HUES48 (cell line): ENCODE data around the gene PACS1.

ENCODE experiments used
- H3K27ac ChIP-seq: one replicate; pipeline ENCODE4 v1.7.0; 2013; ENCODE audit warnings: low read depth, low read length, inconsistent platforms
- H3K27me3 ChIP-seq: 2 replicates; pipeline ENCODE4 v1.6.1; 2013; ENCODE audit warnings: mild to moderate bottlenecking, low read length; ENCODE audit not compliant: control insufficient read depth, insufficient read depth
- H3K36me3 ChIP-seq: 2 replicates; pipeline ENCODE4 v1.6.1; 2013; ENCODE audit warnings: low read length; ENCODE audit not compliant: control insufficient read depth, insufficient read depth
- H3K4me1 ChIP-seq: 2 replicates; pipeline ENCODE4 v1.6.1; 2013; ENCODE audit warnings: mild to moderate bottlenecking, low read length; ENCODE audit not compliant: control insufficient read depth, insufficient read depth
- H3K4me3 ChIP-seq: 2 replicates; pipeline ENCODE4 v1.5.1; 2013; ENCODE audit warnings: mild to moderate bottlenecking, low read depth, low read length
- H3K9ac ChIP-seq: 2 replicates; pipeline ENCODE4 v1.6.1; 2013; ENCODE audit warnings: mild to moderate bottlenecking, low read depth, low read length, moderate library complexity
- H3K9me3 ChIP-seq: 2 replicates; pipeline ENCODE4 v1.6.1; 2013; ENCODE audit warnings: low read length; ENCODE audit not compliant: control insufficient read depth, insufficient read depth

Gene PACS1

GRCh38 chr11:66126808-66127555 is 56.9 kb downstream of the PACS1 start:
- peaks cover 35% of the 10 kb centered on the region for H3K4me1 ChIP-seq
- H3K9me3 ChIP-seq, result no peaks in the 10 kb centered on the region
- no peaks in the 10 kb centered on the region for H3K27me3 ChIP-seq
- no peak overlapping the region for H3K9ac ChIP-seq
- no peak overlapping the region for H3K4me3 ChIP-seq
- no peaks in the 10 kb centered on the region for H3K36me3 ChIP-seq
- peak overlapping the region; percentile 68 for H3K27ac ChIP-seq

- Histone ChIP-seq H3K27me3 (no peaks in the 10 kb centered on the region), H3K9me3 (no peaks in the 10 kb centered on the region), H3K36me3 (no peaks in the 10 kb centered on the region), H3K4me1 (peaks cover 37% of the 10 kb centered on the region), H3K9ac (no peak overlapping the region), H3K27ac (no peak overlapping the region), H3K4me3 (no peak overlapping the region)
Measured at GRCh38 chr11:66130978-66131377, 60.9 kb downstream of the PACS1 start.

- Histone ChIP-seq H3K9me3 (no peaks in the 10 kb centered on the region), H3K36me3 (no peaks in the 10 kb centered on the region), H3K27me3 (no peaks in the 10 kb centered on the region), H3K27ac (no peak overlapping the region), H3K4me3 (no peak overlapping the region), H3K9ac (no peak overlapping the region), H3K4me1 (peaks cover 26% of the 10 kb centered on the region)
Measured at GRCh38 chr11:66131937-66132632, 62.0 kb downstream of the PACS1 start.

- Histone ChIP-seq H3K4me1 (peaks cover 14% of the 10 kb centered on the region), H3K9ac (no peak overlapping the region; the same call in 1 of the 2 replicates), H3K9me3 (no peaks in the 10 kb centered on the region), H3K36me3 (no peaks in the 10 kb centered on the region), H3K27ac (no peak overlapping the region), H3K4me3 (no peak overlapping the region), H3K27me3 (no peaks in the 10 kb centered on the region)
Measured at GRCh38 chr11:66133216-66133775, 63.2 kb downstream of the PACS1 start.

- H3K4me1 ChIP-seq, result peaks cover 9% of the 10 kb centered on the region; the same call in 1 of the 2 replicates
Measured at GRCh38 chr11:66136752-66137123, 66.7 kb downstream of the PACS1 start.

GRCh38 chr11:66139817-66140404 is 69.8 kb downstream of the PACS1 start:
- Histone ChIP-seq H3K4me3 (no peak overlapping the region), H3K27ac (peak overlapping the region; percentile 11), H3K9me3 (no peaks in the 10 kb centered on the region), H3K36me3 (no peaks in the 10 kb centered on the region), H3K27me3 (no peaks in the 10 kb centered on the region), H3K4me1 (peaks cover 6% of the 10 kb centered on the region), H3K9ac (no peak overlapping the region)

More at GRCh38 chr11:66136752-66137123, 66.7 kb downstream of the PACS1 start:
- Histone ChIP-seq H3K27ac (no peak overlapping the region), H3K36me3 (no peaks in the 10 kb centered on the region), H3K9me3 (no peaks in the 10 kb centered on the region), H3K9ac (no peak overlapping the region), H3K27me3 (no peaks in the 10 kb centered on the region), H3K4me3 (no peak overlapping the region)

GRCh38 chr11:66142370-66143263 is 72.5 kb downstream of the PACS1 start:
- Histone ChIP-seq H3K4me1 (peaks cover 13% of the 10 kb centered on the region), H3K36me3 (no peaks in the 10 kb centered on the region), H3K27ac (no peak overlapping the region), H3K27me3 (no peaks in the 10 kb centered on the region), H3K4me3 (no peak overlapping the region), H3K9ac (no peak overlapping the region), H3K9me3 (no peaks in the 10 kb centered on the region)

GRCh38 chr11:66143264-66143566 is 73.1 kb downstream of the PACS1 start:
- H3K27me3 ChIP-seq, result no peaks in the 10 kb centered on the region
- peaks cover 13% of the 10 kb centered on the region for H3K4me1 ChIP-seq
- no peaks in the 10 kb centered on the region for H3K36me3 ChIP-seq
- no peak overlapping the region for H3K9ac ChIP-seq
- no peaks in the 10 kb centered on the region for H3K9me3 ChIP-seq
- H3K27ac ChIP-seq, result no peak overlapping the region
- H3K4me3 ChIP-seq, result no peak overlapping the region

GRCh38 chr11:66143996-66144678 is 74.1 kb downstream of the PACS1 start:
- no peak overlapping the region for H3K4me3 ChIP-seq
- peaks cover 13% of the 10 kb centered on the region for H3K4me1 ChIP-seq
- H3K36me3 ChIP-seq, result no peaks in the 10 kb centered on the region
- H3K9ac ChIP-seq, result no peak overlapping the region
- H3K9me3 ChIP-seq, result no peaks in the 10 kb centered on the region
- H3K27me3 ChIP-seq, result no peaks in the 10 kb centered on the region
- H3K27ac ChIP-seq, result no peak overlapping the region

GRCh38 chr11:66146074-66146473 is 76.0 kb downstream of the PACS1 start:
- H3K4me3 ChIP-seq, result no peak overlapping the region
- H3K9me3 ChIP-seq, result no peaks in the 10 kb centered on the region
- no peaks in the 10 kb centered on the region for H3K27me3 ChIP-seq
- H3K27ac ChIP-seq, result no peak overlapping the region
- H3K36me3 ChIP-seq, result no peaks in the 10 kb centered on the region
- H3K9ac ChIP-seq, result no peak overlapping the region
- peaks cover 9% of the 10 kb centered on the region for H3K4me1 ChIP-seq
